HL-60 (cell line): Measurements from ENCODE around the gene NRXN3.

Experiments
- POLR2AphosphoS5 ChIP-seq: IDR thresholded peaks from 2 replicates; pipeline ENCODE4 v1.6.1; 2012; ENCODE audit warnings: low read depth
- TF ChIP-seq, protein P1 (sequence below): IDR thresholded peaks from 2 replicates; pipeline ENCODE4 v1.6.1; 2012; ENCODE audit warnings: low read depth; ENCODE audit not compliant: insufficient replicate concordance
- TF ChIP-seq, protein P2 (sequence below): IDR thresholded peaks from one replicate; pipeline ENCODE4 v1.5.1; 2011; ENCODE audit warnings: low read length, control low read depth, inconsistent platforms; ENCODE audit not compliant: insufficient read depth

DNA sequence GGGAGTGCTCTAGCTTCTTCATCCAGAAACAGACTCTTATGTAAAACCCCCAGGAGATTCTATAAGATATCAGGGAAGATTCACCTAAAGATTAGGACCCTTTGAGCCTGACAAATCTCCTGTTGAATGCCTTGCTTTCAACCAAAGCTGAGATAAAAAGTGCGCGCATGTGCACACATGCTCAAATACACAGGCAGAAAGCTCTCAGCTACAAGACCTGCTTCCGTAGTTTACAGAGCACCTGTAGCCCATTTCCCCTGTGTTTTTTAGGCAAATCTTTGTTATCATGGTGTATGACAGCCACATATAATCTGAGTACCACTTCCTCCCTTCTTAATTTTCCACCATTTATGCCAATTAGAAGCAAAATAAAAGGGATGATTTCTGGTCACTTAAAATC, 866.9 kb downstream of the NRXN3 start:
- TF ChIP-seq, protein P1, sequence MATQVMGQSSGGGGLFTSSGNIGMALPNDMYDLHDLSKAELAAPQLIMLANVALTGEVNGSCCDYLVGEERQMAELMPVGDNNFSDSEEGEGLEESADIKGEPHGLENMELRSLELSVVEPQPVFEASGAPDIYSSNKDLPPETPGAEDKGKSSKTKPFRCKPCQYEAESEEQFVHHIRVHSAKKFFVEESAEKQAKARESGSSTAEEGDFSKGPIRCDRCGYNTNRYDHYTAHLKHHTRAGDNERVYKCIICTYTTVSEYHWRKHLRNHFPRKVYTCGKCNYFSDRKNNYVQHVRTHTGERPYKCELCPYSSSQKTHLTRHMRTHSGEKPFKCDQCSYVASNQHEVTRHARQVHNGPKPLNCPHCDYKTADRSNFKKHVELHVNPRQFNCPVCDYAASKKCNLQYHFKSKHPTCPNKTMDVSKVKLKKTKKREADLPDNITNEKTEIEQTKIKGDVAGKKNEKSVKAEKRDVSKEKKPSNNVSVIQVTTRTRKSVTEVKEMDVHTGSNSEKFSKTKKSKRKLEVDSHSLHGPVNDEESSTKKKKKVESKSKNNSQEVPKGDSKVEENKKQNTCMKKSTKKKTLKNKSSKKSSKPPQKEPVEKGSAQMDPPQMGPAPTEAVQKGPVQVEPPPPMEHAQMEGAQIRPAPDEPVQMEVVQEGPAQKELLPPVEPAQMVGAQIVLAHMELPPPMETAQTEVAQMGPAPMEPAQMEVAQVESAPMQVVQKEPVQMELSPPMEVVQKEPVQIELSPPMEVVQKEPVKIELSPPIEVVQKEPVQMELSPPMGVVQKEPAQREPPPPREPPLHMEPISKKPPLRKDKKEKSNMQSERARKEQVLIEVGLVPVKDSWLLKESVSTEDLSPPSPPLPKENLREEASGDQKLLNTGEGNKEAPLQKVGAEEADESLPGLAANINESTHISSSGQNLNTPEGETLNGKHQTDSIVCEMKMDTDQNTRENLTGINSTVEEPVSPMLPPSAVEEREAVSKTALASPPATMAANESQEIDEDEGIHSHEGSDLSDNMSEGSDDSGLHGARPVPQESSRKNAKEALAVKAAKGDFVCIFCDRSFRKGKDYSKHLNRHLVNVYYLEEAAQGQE, result no peak
- TF ChIP-seq, protein P2, sequence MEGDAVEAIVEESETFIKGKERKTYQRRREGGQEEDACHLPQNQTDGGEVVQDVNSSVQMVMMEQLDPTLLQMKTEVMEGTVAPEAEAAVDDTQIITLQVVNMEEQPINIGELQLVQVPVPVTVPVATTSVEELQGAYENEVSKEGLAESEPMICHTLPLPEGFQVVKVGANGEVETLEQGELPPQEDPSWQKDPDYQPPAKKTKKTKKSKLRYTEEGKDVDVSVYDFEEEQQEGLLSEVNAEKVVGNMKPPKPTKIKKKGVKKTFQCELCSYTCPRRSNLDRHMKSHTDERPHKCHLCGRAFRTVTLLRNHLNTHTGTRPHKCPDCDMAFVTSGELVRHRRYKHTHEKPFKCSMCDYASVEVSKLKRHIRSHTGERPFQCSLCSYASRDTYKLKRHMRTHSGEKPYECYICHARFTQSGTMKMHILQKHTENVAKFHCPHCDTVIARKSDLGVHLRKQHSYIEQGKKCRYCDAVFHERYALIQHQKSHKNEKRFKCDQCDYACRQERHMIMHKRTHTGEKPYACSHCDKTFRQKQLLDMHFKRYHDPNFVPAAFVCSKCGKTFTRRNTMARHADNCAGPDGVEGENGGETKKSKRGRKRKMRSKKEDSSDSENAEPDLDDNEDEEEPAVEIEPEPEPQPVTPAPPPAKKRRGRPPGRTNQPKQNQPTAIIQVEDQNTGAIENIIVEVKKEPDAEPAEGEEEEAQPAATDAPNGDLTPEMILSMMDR, result no peak
- no peak for TF ChIP-seq POLR2AphosphoS5
